Vagina (tissue), 2 donors: ENCODE results near the gene CHMP1A.

ENCODE experiments used
- POLR2A ChIP-seq, 2 donors: fragments of 450-650 bp; IDR thresholded peaks; one replicate each; pipeline ENCODE4 v1.6.1; 2017; ENCODE audit warnings: antibody characterized with exemption in 2 of 2, mild to moderate bottlenecking in 2 of 2, moderate library complexity in 2 of 2
- POLR2AphosphoS5 ChIP-seq, 2 donors: sonication (generic); formaldehyde crosslinking; IDR thresholded peaks; one replicate each; pipeline ENCODE4 v1.9.0; 2017; ENCODE audit warnings: antibody characterized with exemption in 2 of 2, mild to moderate bottlenecking in 2 of 2, low read depth in 1 of 2; ENCODE audit not compliant: insufficient read depth in 1 of 2
- TF ChIP-seq, protein P1 (sequence below), 3 experiments: fragments of 450-650 bp in 2 of 3; fragments of 200-600 bp in 1 of 3; sonication (generic) in 1 of 3; IDR thresholded peaks; one replicate each; pipeline ENCODE4 v1.5.1; 2017 to 2019; ENCODE audit warnings: antibody characterized with exemption in 3 of 3, mild to moderate bottlenecking in 2 of 3, moderate library complexity in 2 of 3

DNA sequence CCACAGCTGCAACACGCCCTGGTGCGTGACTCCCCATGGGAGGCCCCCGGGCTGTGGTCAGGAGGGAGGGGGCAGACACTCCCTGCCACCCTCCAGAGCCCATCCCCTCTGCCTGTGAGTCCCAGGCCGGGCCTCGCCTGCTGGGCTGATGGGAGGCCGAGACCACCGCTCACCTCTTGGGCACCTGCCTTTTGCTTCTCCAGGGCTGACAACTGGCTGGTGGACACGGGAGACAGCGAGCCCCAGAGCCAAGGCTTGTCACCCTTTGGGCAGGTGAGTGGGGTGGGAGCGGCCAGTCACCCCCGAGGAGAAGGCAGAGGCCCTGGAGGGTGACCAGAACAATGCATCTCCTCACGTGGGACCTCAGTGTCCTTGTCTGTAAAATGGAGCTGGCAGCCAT, 20.8 kb downstream of the CHMP1A start:
- TF ChIP-seq, protein P1, sequence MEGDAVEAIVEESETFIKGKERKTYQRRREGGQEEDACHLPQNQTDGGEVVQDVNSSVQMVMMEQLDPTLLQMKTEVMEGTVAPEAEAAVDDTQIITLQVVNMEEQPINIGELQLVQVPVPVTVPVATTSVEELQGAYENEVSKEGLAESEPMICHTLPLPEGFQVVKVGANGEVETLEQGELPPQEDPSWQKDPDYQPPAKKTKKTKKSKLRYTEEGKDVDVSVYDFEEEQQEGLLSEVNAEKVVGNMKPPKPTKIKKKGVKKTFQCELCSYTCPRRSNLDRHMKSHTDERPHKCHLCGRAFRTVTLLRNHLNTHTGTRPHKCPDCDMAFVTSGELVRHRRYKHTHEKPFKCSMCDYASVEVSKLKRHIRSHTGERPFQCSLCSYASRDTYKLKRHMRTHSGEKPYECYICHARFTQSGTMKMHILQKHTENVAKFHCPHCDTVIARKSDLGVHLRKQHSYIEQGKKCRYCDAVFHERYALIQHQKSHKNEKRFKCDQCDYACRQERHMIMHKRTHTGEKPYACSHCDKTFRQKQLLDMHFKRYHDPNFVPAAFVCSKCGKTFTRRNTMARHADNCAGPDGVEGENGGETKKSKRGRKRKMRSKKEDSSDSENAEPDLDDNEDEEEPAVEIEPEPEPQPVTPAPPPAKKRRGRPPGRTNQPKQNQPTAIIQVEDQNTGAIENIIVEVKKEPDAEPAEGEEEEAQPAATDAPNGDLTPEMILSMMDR (IDR thresholded peaks at IDR 0.05) = no peak
- TF ChIP-seq POLR2AphosphoS5 (IDR thresholded peaks at IDR 0.05; ENCODE audit: insufficient read depth in 1 of 2, low read depth in 1 of 2) (no peak), POLR2A (IDR thresholded peaks at IDR 0.05) (no peak)
